Neural cell (in vitro differentiated cells): ENCODE data around the gene TRAM2. TPM values are rescaled to one million over a fixed set of nuclear protein-coding genes. Genes with fewer than 3 reads are reported as not detected.

Experiments used
- H2AFZ ChIP-seq: fragments of 200-600, 300-800 bp; sonication (generic), shearing (Covaris generic); 2 replicates; pipeline ENCODE4 v1.6.0; 2014; ENCODE audit warnings: low read depth, mild to moderate bottlenecking, antibody characterized with exemption, low read length, moderate library complexity
- H3F3A ChIP-seq: fragments of 200-600 bp; shearing (Covaris generic); 2 replicates; pipeline ENCODE4 v1.6.1; 2016; ENCODE audit warnings: mild to moderate bottlenecking, moderate library complexity, mixed read lengths, antibody characterized with exemption, low read length; ENCODE audit not compliant: insufficient read depth, poor library complexity, severe bottlenecking
- H3K27ac ChIP-seq: fragments of 200-600, 300-800 bp; sonication (generic), shearing (Covaris generic); 2 replicates; pipeline ENCODE4 v1.5.1; 2014; ENCODE audit warnings: mild to moderate bottlenecking, low read length, moderate library complexity
- H3K27me3 ChIP-seq: fragments of 300-800, 200-600 bp; sonication (generic), shearing (Covaris generic); 2 replicates; pipeline ENCODE4 v1.6.0; 2014; ENCODE audit warnings: mild to moderate bottlenecking, low read depth, low read length, moderate library complexity; ENCODE audit not compliant: insufficient read depth
- H3K36me3 ChIP-seq: fragments of 300-800, 200-600 bp; sonication (generic), shearing (Covaris generic); 2 replicates; pipeline ENCODE4 v1.5.1; 2014; ENCODE audit warnings: mild to moderate bottlenecking, antibody characterized with exemption, low read length, moderate library complexity; ENCODE audit not compliant: insufficient read depth
- H3K4me2 ChIP-seq: fragments of 300-800, 200-600 bp; sonication (generic), shearing (Covaris generic); 2 replicates; pipeline ENCODE4 v1.6.0; 2014; ENCODE audit warnings: mild to moderate bottlenecking, low read length
- H3K4me3 ChIP-seq: fragments of 300-800, 200-600 bp; sonication (generic), shearing (Covaris generic); 2 replicates; pipeline ENCODE4 v1.5.1; 2014; ENCODE audit warnings: mild to moderate bottlenecking, low read length, moderate library complexity
- H3K79me2 ChIP-seq: fragments of 200-600 bp; shearing (Covaris generic); replicated peaks from 2 replicates; pipeline ENCODE4 v1.6.0; 2014; ENCODE audit warnings: mild to moderate bottlenecking, low read length, moderate library complexity; ENCODE audit not compliant: insufficient read depth
- H3K9ac ChIP-seq: fragments of 300-800, 200-600 bp; sonication (generic), shearing (Covaris generic); 2 replicates; pipeline ENCODE4 v1.6.1; 2016; ENCODE audit warnings: mild to moderate bottlenecking, low read length, mixed read lengths
- H3K9me2 ChIP-seq: fragments of 200-600 bp; shearing (Covaris generic); 2 replicates; pipeline ENCODE4 v1.6.1; 2016; ENCODE audit warnings: mild to moderate bottlenecking, low read length, mixed read lengths; ENCODE audit not compliant: insufficient read depth
- H3K9me3 ChIP-seq: fragments of 200-600, 300-800 bp; sonication (generic), shearing (Covaris generic); 2 replicates; pipeline ENCODE4 v1.6.1; 2016; ENCODE audit warnings: mild to moderate bottlenecking, mixed run types, low read length, moderate library complexity, mixed read lengths
- H4K20me1 ChIP-seq: fragments of 200-600 bp; shearing (Covaris generic); 2 replicates; pipeline ENCODE4 v1.6.1; 2016; ENCODE audit warnings: mild to moderate bottlenecking, mixed run types; ENCODE audit not compliant: insufficient read depth
- CTCF ChIP-seq: fragments of 450-650 bp; IDR thresholded peaks from 2 replicates; pipeline ENCODE4 v1.5.1; 2014; ENCODE audit warnings: antibody characterized with exemption, mild to moderate bottlenecking, moderate library complexity; ENCODE audit not compliant: poor library complexity, severe bottlenecking
- EP300 ChIP-seq: fragments of 450-650 bp; conservative IDR thresholded peaks from 2 replicates; pipeline ENCODE4 v1.6.1; 2014; ENCODE audit warnings: antibody characterized with exemption, mild to moderate bottlenecking, moderate library complexity; ENCODE audit not compliant: poor library complexity, severe bottlenecking
- EZH2 ChIP-seq: fragments of 200-600, 300-800 bp; shearing (Covaris generic), sonication (generic); IDR thresholded peaks from 2 replicates; pipeline ENCODE4 v1.6.1; 2014; ENCODE audit warnings: antibody characterized with exemption, low read length, borderline replicate concordance, mild to moderate bottlenecking; ENCODE audit not compliant: insufficient read depth, poor library complexity, severe bottlenecking
- MXI1 ChIP-seq: fragments of 450-650 bp; conservative IDR thresholded peaks from 2 replicates; pipeline ENCODE4 v1.6.1; 2014; ENCODE audit warnings: antibody characterized with exemption, mild to moderate bottlenecking; ENCODE audit not compliant: poor library complexity, severe bottlenecking
- POLR2AphosphoS5 ChIP-seq: IDR thresholded peaks from 2 replicates; pipeline ENCODE4 v1.6.1; 2012
- RAD21 ChIP-seq: fragments of 450-650 bp; conservative IDR thresholded peaks from 2 replicates; pipeline ENCODE4 v1.6.1; 2014; ENCODE audit warnings: antibody characterized with exemption, mild to moderate bottlenecking, moderate library complexity
- REST ChIP-seq: IDR thresholded peaks from 2 replicates; pipeline ENCODE4 v1.6.1; 2012; ENCODE audit warnings: borderline replicate concordance
- SMC3 ChIP-seq: fragments of 450-650 bp; conservative IDR thresholded peaks from 2 replicates; pipeline ENCODE4 v1.6.1; 2014; ENCODE audit warnings: antibody characterized with exemption, mild to moderate bottlenecking, moderate library complexity; ENCODE audit not compliant: poor library complexity
- TAF1 ChIP-seq: IDR thresholded peaks from 2 replicates; pipeline ENCODE4 v1.6.1; 2012; ENCODE audit warnings: low read depth
- polyA plus RNA-seq: library from polyadenylated mRNA; depleted of rRNA; stranded (reverse); fragments of >200 nt; gene quantifications from 2 replicates; pipeline ENCODE4 v1.2.3, GENCODE V29; 2014

TRAM2 gene
- polyA plus RNA-seq, 1 donor from 2014 or later: 0.41 TPM

- H3K4me3 ChIP-seq: no peak overlapping the region
- no peak overlapping the region for H3K4me2 ChIP-seq
- H4K20me1 ChIP-seq: no peaks in the 10 kb centered on the region
- no peaks in the 10 kb centered on the region for H3K27me3 ChIP-seq
- no peaks in the 10 kb centered on the region for H3F3A ChIP-seq
- H3K36me3 ChIP-seq: no peaks in the 10 kb centered on the region
- H3K9me3 ChIP-seq: no peaks in the 10 kb centered on the region
- no peaks in the 10 kb centered on the region for H3K79me2 ChIP-seq
- no peak overlapping the region for H3K9ac ChIP-seq
- no peak for TF ChIP-seq EP300
- no peaks in the 10 kb centered on the region for H3K9me2 ChIP-seq
- H2AFZ ChIP-seq: no peak overlapping the region
- H3K27ac ChIP-seq: no peak overlapping the region
Measured at GRCh38 chr6:52515219-52515960, 61.5 kb downstream of the TRAM2 start.

DNA sequence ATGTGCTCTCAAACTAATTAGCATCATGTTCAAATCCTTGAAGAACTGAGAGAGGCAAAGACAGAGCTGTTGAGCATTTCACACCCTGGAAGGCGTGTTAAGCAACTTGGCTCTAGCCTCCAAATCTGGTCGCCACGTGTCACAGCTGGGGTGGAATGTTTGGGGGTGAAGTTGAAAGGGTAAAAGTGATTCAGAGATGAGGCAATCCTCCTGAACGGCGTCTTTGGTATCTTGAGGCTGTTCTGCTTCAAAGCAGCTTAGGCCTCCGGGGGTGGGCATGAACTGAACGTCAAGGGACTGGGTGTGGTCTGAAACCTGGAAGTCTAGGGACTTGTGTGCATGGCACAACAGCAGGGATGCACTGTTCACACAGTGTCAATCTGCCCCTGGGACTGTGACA is 62.3 kb downstream of the TRAM2 start:
- H3K9ac ChIP-seq: no peak overlapping the region
- no peaks in the 10 kb centered on the region for H3F3A ChIP-seq
- no peaks in the 10 kb centered on the region for H3K36me3 ChIP-seq
- no peaks in the 10 kb centered on the region for H3K79me2 ChIP-seq
- H3K9me3 ChIP-seq: no peaks in the 10 kb centered on the region
- H3K4me2 ChIP-seq: no peak overlapping the region
- H3K4me3 ChIP-seq: no peak overlapping the region
- no peak overlapping the region for H3K27ac ChIP-seq
- H4K20me1 ChIP-seq: no peaks in the 10 kb centered on the region
- no peaks in the 10 kb centered on the region for H3K27me3 ChIP-seq
- no peak overlapping the region for H2AFZ ChIP-seq
- no peaks in the 10 kb centered on the region for H3K9me2 ChIP-seq
- TF ChIP-seq REST (no peak), TAF1 (no peak), SMC3 (no peak), POLR2AphosphoS5 (no peak), EP300 (no peak), EZH2 (no peak), RAD21 (no peak), MXI1 (no peak), CTCF (no peak)

DNA sequence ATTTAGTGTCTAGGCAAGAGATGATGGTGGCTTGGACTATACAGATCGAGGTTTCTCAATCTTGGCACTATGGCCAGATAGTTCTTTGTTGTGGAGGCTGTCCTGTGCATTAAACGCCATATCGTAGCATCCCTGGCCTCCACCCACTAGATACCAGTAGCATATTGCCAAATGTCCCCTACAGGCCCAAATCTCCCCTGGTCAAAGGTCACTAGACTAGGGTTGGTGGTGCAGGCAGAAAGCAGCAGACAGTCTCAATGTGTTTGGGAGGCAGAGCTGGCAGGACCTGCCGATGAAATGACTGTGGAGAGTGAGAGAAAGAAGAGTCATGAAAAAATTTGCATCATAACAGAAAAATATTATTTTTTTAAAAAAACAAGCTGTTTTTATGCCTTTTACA is 63.0 kb downstream of the TRAM2 start:
- no peaks in the 10 kb centered on the region for H3K79me2 ChIP-seq
- no peak overlapping the region for H3K27ac ChIP-seq
- no peaks in the 10 kb centered on the region for H4K20me1 ChIP-seq
- H2AFZ ChIP-seq: no peak overlapping the region
- no peaks in the 10 kb centered on the region for H3K9me3 ChIP-seq
- no peaks in the 10 kb centered on the region for H3K27me3 ChIP-seq
- H3K4me3 ChIP-seq: no peak overlapping the region
- H3K4me2 ChIP-seq: no peak overlapping the region
- no peaks in the 10 kb centered on the region for H3K36me3 ChIP-seq
- no peaks in the 10 kb centered on the region for H3K9me2 ChIP-seq
- TF ChIP-seq EZH2 (no peak), SMC3 (no peak), RAD21 (no peak), REST (no peak), MXI1 (no peak), CTCF (no peak), POLR2AphosphoS5 (no peak), EP300 (no peak), TAF1 (no peak)
- H3F3A ChIP-seq: no peaks in the 10 kb centered on the region
- H3K9ac ChIP-seq: no peak overlapping the region
